PFSK-1 (cell line): ENCODE measurements around the gene ADAMTSL1.

Experiments
- FOXP2 ChIP-seq: optimal IDR thresholded peaks from 2 replicates; pipeline ENCODE3; 2011; ENCODE audit warnings: borderline replicate concordance, control low read depth, inconsistent platforms; ENCODE audit not compliant: insufficient read depth; ENCODE audit errors: extremely low read length, extremely low read depth
- POLR2AphosphoS5 ChIP-seq: IDR thresholded peaks from 2 replicates; pipeline ENCODE4 v1.6.1; 2012; ENCODE audit warnings: low read depth, mild to moderate bottlenecking, control low read depth, low read length, moderate library complexity
- SIN3A ChIP-seq: IDR thresholded peaks from 2 replicates; pipeline ENCODE4 v1.6.1; 2012; ENCODE audit warnings: mild to moderate bottlenecking, low read length, moderate library complexity, borderline replicate concordance; ENCODE audit not compliant: insufficient read depth
- TAF1 ChIP-seq: IDR thresholded peaks from 2 replicates; pipeline ENCODE4 v1.6.1; 2012; ENCODE audit warnings: low read length, control low read depth, borderline replicate concordance; ENCODE audit not compliant: insufficient read depth
- TF ChIP-seq, protein P1 (sequence below), 2 experiments: IDR thresholded peaks; 2 replicates each; pipeline versions ENCODE4 v1.6.1 to v1.8.0; 2011 to 2012; ENCODE audit warnings: low read depth in 2 of 2, low read length in 2 of 2, control low read depth in 1 of 2, inconsistent platforms in 1 of 2, mild to moderate bottlenecking in 1 of 2, moderate library complexity in 1 of 2; ENCODE audit not compliant: insufficient read depth in 1 of 2

The ADAMTSL1 gene

DNA sequence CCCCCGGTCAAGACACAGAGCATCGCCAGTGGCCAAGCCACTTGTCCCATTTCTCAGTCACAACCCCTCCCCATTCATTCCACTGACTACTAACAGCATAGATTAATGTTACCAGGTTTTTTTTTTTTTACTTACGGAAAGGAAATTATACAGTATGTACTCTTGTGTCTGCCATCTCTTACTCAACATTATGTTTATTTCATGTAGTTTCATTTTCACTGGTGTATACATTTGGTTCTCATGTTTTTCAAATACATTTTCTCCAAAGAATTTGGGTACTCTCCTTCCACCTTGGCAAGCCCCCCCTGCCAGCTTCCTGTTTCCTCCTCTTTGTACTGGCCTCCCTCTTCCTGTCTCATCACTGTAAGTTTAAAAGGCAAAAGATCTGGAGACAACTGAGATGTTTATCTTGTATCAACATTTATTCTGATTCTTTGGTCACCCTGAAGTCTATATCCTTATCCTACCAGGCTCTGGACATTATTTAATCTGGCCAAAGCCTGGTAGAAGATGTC, 351.8 kb downstream of the ADAMTSL1 start:
- TF ChIP-seq, protein P1, sequence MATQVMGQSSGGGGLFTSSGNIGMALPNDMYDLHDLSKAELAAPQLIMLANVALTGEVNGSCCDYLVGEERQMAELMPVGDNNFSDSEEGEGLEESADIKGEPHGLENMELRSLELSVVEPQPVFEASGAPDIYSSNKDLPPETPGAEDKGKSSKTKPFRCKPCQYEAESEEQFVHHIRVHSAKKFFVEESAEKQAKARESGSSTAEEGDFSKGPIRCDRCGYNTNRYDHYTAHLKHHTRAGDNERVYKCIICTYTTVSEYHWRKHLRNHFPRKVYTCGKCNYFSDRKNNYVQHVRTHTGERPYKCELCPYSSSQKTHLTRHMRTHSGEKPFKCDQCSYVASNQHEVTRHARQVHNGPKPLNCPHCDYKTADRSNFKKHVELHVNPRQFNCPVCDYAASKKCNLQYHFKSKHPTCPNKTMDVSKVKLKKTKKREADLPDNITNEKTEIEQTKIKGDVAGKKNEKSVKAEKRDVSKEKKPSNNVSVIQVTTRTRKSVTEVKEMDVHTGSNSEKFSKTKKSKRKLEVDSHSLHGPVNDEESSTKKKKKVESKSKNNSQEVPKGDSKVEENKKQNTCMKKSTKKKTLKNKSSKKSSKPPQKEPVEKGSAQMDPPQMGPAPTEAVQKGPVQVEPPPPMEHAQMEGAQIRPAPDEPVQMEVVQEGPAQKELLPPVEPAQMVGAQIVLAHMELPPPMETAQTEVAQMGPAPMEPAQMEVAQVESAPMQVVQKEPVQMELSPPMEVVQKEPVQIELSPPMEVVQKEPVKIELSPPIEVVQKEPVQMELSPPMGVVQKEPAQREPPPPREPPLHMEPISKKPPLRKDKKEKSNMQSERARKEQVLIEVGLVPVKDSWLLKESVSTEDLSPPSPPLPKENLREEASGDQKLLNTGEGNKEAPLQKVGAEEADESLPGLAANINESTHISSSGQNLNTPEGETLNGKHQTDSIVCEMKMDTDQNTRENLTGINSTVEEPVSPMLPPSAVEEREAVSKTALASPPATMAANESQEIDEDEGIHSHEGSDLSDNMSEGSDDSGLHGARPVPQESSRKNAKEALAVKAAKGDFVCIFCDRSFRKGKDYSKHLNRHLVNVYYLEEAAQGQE (IDR thresholded peaks at IDR 0.05; ENCODE audit: insufficient read depth in 1 of 2, low read depth in 2 of 2, low read length in 2 of 2): no peak
- TF ChIP-seq POLR2AphosphoS5 (no peak), FOXP2 (no peak), SIN3A (no peak), TAF1 (no peak)

DNA sequence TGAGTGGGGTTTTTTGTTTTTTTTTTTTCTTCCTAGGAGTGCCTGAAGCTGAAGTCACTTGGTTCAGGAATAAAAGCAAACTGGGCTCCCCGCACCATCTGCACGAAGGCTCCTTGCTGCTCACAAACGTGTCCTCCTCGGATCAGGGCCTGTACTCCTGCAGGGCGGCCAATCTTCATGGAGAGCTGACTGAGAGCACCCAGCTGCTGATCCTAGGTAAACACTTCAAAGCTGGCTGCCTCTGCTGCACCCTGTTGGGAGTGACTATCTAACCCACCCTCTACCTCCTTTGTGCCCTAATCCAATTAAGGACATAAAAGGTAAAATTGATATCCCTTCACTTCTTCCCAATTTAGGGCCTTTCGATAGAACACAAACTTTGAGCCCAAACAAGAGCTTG, 352.3 kb downstream of the ADAMTSL1 start:
- TF ChIP-seq POLR2AphosphoS5: no peak
- TF ChIP-seq SIN3A: no peak
- TF ChIP-seq FOXP2: no peak
- TF ChIP-seq, protein P1 (IDR thresholded peaks at IDR 0.05; ENCODE audit: insufficient read depth in 1 of 2, low read depth in 2 of 2, low read length in 2 of 2): no peak
- TF ChIP-seq TAF1: no peak

DNA sequence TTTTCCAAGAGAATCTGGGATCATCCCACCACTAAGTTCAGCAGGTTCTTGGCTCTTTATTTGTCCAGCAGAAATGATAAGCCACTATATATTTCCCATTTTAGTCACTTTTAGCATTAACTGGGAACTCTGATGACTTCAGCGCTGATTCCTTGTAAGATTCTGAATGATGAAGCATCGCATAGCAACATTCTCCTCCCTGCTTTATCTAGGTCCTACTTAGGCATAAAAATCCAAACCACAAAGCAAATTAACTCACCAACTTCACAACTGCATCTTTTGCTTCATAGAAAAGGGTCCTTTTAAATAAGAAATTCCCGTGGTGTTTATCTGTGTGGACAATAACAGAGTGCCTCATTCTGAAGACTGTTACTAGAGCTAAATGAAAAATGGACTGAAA, 355.1 kb downstream of the ADAMTSL1 start:
- TF ChIP-seq POLR2AphosphoS5 (no peak), SIN3A (no peak), FOXP2 (no peak), TAF1 (no peak)
- TF ChIP-seq, protein P1 (IDR thresholded peaks at IDR 0.05; ENCODE audit: insufficient read depth in 1 of 2, low read depth in 2 of 2, low read length in 2 of 2): no peak

DNA sequence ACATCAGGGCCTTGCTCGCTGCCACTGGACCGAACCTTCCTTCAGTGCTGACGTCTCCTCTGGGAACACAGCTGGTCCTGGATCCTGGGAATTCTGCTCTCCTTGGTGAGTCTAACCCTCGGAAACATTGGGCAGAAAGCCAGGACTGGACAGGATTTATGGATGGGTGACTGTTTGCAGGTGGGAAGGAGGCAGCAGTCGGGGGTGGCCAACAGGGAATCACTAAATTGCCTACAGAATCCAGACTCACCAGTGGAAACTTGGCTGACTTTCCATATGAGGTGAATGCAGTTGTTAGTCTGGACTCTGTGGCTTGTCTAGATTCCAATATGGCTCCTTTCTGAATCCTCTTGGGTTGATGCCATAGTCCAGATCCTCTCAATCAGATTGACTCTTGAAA, 355.9 kb downstream of the ADAMTSL1 start:
- no peak for TF ChIP-seq FOXP2
- TF ChIP-seq TAF1: no peak
- TF ChIP-seq POLR2AphosphoS5: no peak
- TF ChIP-seq SIN3A: no peak
- TF ChIP-seq, protein P1 (IDR thresholded peaks at IDR 0.05; ENCODE audit: insufficient read depth in 1 of 2, low read depth in 2 of 2, low read length in 2 of 2): no peak

DNA sequence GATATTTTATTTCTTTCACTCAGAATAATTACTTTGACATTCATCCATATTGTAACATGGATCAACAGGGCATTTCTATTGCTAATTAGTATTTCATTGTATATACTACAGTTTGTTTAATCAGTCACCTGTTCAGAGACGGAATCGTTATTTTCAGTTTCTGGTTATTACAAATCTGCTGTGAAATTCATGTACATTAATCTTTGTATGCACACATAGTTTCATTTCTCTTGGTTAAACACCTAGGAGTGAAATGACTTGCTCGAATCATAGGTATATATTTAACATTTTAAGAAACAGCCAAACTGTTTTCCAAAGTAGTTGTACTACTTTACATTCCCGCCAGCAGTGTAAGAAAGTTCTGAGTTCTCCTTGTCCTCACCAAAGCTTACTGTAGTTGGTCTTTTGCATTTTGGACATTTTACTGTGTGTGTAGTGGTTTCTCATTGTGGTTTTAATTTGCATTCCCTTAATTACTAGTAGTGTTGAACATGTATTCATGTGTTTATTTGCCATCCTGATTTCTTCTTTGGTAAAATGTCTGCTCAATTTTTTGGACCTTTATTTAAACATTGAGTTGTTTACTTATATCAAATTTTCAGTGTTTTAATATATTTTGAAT, 360.9 kb downstream of the ADAMTSL1 start:
- no peak for TF ChIP-seq POLR2AphosphoS5
- no peak for TF ChIP-seq SIN3A
- TF ChIP-seq, protein P1 (IDR thresholded peaks at IDR 0.05; ENCODE audit: insufficient read depth in 1 of 2, low read depth in 2 of 2, low read length in 2 of 2): no peak
- no peak for TF ChIP-seq FOXP2
- TF ChIP-seq TAF1: no peak
